ENCODE results near the gene SIDT1.
A peak's percentile ranks its signal among the peaks of the same experiment; 100 is the strongest.

Gene SIDT1

DNA sequence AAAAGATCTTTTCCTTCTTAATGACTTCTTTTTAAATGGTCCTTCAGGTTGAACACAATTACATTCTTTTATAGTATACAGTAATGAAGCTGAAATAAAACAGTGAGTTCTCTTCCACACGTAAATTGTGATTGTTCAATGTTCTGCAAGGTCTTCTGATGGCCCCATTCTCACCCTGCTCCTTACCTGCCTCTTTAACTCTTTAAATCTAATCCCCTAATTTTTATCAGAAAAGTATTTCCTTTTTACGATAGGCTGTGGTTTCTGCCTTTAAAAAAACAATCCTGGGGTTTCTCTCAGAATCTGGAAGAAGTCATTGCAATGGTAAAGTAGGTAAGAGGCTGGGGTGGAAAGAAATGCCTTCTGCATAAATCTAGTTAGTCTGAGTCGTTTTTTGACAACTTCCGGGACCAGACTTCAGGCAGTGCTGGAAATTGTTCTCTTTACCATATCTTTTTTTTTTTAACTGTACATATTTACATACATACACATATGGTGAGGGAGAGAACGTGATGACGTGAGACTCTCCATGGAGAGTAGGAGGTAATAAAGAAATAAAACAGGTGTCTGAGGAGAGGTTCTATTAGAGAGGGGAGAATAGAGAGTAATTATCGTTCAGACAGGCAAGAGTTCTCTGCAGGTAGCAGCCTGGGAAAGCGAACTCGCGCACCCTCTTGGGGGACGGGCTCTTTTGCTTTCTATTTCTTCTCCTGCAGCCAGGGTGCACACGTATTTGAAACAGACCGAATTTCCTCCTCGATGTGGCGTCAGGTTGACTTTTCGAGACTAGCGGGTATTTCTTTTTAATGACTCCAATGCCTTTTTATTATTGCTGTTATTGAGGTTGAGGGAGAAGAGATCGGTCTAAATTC lies at the start of gene SIDT1:
Gene SIDT1 (plus strand): TSS at position 730 of the 872 bp plus-strand sequence. CDS start 467 bp downstream, outside the sequence.
- Histone ChIP-seq H3K4me3 (peak within 1 kb of the TSS; percentile 69), H3K27ac (no peak within 1 kb of the TSS)
- no peak for DNase-seq (ENCODE audit: low spot score)
- TF ChIP-seq, protein P1, sequence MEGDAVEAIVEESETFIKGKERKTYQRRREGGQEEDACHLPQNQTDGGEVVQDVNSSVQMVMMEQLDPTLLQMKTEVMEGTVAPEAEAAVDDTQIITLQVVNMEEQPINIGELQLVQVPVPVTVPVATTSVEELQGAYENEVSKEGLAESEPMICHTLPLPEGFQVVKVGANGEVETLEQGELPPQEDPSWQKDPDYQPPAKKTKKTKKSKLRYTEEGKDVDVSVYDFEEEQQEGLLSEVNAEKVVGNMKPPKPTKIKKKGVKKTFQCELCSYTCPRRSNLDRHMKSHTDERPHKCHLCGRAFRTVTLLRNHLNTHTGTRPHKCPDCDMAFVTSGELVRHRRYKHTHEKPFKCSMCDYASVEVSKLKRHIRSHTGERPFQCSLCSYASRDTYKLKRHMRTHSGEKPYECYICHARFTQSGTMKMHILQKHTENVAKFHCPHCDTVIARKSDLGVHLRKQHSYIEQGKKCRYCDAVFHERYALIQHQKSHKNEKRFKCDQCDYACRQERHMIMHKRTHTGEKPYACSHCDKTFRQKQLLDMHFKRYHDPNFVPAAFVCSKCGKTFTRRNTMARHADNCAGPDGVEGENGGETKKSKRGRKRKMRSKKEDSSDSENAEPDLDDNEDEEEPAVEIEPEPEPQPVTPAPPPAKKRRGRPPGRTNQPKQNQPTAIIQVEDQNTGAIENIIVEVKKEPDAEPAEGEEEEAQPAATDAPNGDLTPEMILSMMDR (IDR thresholded peaks at IDR 0.05) = no peak

DNA sequence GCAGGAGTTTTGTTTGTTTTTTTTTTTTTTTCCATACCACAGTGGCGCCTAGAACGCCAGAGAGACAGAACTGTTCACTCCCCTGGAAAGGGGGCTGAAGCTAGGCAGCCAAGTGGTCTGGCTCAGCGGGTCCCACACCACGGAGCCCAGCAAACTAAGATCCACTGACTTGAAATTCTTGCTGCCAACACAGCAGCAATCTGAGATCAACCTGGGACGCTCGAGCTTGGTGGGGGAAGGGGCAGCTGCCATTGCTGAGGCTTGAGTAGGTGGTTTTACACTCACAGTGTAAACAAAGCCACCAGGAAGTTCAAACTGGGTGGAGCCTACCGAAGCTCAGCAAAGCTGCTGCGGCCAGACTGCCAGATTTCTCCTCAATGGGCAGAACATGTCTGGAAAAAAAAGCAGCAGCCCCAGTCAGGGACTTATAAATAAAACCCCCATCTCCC lies 47.2 kb upstream of the SIDT1 start:
- Histone ChIP-seq H3K4me3 (no peak overlapping the region), H3K27ac (no peak overlapping the region)
- no peak for DNase-seq (ENCODE audit: low spot score)
- TF ChIP-seq, protein P1 (IDR thresholded peaks at IDR 0.05) = no peak

DNA sequence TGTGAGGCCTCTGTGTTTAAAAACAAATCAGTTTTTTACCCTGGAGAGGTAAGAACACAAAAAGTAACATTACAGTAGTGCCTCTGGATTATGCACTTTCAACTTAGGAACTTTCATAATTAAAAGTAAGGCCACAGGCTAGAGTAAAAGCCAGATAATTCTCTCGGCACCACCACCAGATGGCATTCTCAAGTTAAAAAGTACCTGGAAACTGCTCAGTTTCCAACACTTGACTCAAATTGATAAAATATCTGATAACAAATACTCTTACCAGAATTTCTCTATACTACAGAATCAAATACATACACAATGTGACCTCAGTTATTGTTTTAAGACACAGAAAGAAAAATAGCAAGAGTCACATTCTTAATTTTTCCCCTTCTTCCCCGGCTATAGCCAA lies 37.3 kb upstream of the SIDT1 start:
- no peak overlapping the region for H3K27ac ChIP-seq
- no peak overlapping the region for H3K4me3 ChIP-seq
- DNase-seq (ENCODE audit: low spot score) = no peak
- TF ChIP-seq, protein P1 (IDR thresholded peaks at IDR 0.05) = no peak

DNA sequence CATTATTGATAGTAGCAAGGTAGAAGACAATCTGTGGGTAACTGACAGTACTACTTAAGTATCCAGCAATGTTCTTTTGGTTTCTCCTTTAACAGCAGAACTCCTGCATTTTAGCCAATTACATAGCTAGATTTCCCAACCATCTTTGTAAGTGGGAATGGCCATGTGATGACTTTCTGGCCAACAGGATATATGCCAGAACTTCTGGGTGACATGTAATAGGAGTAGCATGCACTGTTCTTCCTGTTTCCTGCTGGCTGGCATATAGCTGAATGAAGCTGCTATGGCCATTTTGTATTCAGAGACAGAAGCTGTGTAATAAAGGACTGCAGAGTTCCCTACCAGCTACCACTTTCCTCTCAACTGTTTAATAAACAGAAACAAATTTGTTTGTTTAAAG lies 35.4 kb upstream of the SIDT1 start:
- no peak for DNase-seq (ENCODE audit: low spot score)
- Histone ChIP-seq H3K4me3 (no peak overlapping the region), H3K27ac (no peak overlapping the region)
- TF ChIP-seq, protein P1 (IDR thresholded peaks at IDR 0.05) = no peak

DNA sequence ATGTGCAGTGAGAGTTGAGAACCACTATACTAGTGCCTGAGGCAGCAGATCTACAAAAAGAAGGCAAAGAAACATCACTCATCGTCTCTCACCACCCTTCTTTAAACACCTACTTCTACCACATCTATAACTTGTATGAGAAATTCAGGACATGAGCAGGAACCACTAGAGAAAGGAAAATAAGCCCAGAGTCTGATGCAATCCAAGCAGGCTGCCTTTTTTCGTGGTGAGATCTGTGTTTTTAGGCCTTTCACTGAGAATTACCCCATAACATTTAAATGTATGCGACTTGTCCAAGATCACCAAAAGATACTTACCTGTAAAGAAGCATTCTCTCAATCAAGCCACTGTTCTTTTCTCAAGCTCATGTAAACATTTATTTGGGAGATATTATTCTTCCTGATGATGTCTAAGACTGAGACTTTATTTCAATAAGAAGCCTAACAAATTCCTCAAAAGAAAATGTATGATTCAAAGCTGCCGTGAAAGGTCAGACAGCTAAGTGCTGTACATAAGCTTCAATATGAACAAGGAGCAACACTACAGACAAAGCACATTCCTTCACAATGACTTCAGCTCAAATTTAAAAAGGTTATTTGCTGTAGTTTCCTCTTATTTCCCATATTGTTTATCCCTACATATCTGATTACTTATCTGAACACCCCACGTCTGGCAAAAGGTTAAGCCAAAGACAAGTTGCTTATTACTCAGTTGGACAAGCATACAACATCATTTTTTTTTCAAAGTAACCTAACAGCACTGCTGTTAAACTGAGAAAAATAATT lies 33.9 kb upstream of the SIDT1 start:
- TF ChIP-seq, protein P1 (IDR thresholded peaks at IDR 0.05) = no peak
- DNase-seq (ENCODE audit: low spot score) = no peak
- H3K4me3 ChIP-seq = no peak overlapping the region
- H3K27ac ChIP-seq = no peak overlapping the region

DNA sequence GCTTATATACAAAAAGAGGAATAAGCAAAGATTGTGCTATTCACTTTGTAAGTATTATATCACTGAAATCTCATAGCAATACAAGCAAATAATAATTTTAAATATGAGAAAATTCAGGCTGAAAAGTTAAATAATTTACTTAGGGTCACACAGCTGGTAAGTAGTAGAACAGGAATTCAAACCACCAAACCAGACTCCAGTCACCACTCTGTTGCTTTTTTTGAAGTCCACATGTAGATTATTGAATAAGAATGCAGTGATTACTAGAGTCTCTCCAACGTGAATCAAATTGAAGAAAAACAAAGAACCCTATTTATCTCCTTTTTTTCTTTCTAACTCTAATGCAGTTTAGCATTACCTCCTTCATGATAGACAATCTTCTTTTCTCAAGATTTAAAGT lies 33.3 kb upstream of the SIDT1 start:
- Histone ChIP-seq H3K4me3 (no peak overlapping the region), H3K27ac (no peak overlapping the region)
- TF ChIP-seq, protein P1 (IDR thresholded peaks at IDR 0.05) = no peak
- no peak for DNase-seq (ENCODE audit: low spot score)
